UCSD-AML1 (cell line): Measurements from ENCODE around the gene GYPE.
"Not testable (repeated sequence)": the region's sequence is repeated elsewhere in the genome, so short reads cannot be mapped to it uniquely, and the experiment has no call there.

ENCODE experiments used
- DNase-seq: peaks from one replicate; lab custom pipeline; 2025; ENCODE audit not compliant: unreplicated experiment; lab: John Stamatoyannopoulos, UW

GYPE gene

DNA sequence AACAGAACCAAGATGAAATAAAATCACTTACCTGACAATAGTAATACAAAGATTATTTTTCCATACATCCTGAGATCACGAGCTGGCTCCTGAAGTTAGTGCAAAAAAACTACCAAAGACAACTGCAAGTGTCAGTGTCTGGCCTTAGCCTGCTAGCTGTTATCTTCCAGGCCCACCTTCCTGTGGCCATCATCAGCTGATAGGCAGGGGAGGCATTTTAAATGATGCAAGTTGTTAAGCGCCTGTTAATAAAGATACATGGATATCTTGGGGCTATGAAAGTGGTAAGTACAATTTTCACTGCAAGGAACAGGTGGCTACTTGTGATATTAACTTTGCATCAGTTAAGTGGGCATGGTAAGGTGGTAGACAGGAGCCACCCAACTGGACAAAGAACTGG lies at the start of gene GYPE:
TSS of gene GYPE (minus strand) at position 120 of the 400 bp plus-strand sequence. CDS start at position 68, 52 bp downstream.
- DNase-seq: not testable (repeated sequence)

DNA sequence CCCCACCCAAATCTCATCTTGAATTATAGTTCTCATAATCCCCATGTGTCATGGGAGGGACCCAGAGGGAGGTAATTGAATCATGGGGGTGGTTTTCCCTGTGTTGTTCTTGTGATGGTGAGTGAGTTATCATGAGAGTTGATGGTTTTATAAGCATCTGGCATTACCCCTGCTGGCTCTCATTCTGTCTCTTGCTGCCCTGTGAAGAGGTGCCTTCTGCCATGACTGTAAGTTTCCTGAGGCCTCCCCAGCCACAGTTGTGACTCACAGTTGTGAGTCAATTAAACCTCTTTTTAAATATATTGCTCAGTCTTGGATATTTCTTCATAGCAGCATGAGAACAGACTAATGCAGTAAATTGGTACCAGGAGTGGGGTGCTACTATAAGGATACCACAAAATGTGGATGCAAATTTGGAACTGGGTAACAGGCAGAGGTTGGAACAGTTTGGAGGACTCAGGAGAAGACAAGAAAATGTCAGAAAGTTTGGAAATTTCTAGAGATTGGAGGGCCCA lies 46.2 kb upstream of the GYPE start:
- DNase-seq: not testable (repeated sequence)

DNA sequence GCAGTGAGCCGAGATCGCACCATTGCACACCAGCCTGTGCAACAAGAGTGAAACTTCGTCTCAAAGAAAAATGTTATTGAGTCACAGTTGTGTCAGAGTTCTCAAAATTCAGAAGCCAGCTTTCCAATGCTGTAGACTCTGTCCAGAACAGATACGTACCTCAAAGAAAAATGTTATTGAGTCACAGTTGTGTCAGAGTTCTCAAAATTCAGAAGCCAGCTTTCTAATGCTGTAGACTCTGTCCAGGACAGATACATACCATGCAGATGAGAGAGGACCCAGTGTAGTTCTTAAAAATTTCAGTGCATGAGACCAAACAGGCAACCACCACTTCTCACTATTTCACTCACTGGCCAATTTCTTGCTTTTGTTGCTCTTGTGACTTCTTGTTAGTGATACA lies 45.6 kb upstream of the GYPE start:
- not testable (repeated sequence) for DNase-seq

DNA sequence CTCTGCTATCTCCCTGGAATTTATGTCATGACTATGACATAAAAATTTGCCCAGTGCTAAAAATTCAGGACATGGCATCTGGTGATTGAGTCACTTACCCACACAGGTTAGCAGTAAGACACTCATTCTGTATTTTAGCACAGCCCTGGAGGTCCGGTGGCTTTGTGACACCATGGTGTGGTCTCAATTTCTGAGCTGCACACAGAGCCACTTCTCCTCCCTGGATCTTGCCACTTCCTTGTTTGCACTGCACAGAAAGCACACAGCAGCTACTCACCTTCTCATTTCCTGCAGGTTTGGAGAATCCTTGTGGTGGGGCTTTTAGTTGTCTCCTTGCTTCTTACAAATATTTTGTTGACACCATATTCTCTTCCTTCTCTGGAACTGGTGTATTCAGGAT lies 44.8 kb upstream of the GYPE start:
- not testable (repeated sequence) for DNase-seq

DNA sequence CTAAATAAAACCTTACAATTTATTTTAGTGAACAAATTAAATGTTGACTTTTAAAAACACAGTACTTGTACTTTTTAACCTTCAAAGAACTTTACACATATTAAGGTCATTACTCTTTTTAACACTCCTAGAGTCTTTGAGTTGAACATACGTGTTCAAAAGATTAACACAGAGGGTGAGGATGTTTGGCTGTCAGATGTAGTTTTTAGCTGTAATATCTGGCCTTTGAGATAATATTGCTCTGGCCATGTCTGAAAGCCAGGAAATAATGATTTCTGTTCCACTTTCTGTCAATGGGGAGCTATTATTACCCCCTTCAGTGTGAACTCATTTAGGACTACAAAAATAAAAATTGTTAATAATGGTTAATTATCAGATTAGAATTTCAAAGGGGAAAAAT lies 42.1 kb upstream of the GYPE start:
- DNase-seq: not testable (repeated sequence)

DNA sequence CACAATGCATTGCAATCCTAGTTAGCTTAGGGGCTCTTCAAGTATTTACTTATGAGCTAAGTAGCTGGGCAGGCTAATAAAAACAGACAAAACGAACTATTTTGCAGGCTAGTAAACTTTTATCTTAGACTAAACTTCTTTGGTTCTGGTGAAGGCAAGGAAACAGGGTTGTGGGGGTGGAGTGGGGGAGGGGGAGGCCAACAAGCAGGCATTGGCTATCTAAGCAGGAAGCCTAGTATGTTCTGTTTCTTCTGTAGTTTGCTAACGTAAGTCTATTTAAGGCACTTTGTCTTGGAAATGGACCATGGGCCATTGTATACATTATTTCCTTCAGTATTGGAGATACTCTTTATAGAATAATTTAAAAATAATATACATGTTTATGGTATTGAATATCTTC lies 35.3 kb upstream of the GYPE start:
- not testable (repeated sequence) for DNase-seq

DNA sequence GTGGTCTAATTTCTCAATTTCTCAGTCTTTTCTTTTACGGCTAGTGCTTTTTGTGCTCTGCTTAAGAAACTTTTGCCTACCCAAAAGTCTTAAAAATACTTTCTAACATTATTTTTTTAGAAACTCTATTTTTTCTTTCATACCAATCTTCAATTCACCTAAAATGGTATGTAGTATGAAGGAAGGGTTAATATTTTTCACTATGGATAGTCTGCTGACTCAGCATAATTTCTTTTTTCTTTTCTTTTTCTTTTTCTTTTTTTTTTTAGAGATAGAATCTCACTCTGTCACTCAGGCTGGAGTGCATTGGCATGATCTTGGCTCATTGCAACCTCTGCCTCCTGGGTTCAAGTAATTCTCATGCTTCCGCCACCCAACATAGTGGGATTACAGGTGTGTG lies 34.2 kb upstream of the GYPE start:
- DNase-seq: no peak

DNA sequence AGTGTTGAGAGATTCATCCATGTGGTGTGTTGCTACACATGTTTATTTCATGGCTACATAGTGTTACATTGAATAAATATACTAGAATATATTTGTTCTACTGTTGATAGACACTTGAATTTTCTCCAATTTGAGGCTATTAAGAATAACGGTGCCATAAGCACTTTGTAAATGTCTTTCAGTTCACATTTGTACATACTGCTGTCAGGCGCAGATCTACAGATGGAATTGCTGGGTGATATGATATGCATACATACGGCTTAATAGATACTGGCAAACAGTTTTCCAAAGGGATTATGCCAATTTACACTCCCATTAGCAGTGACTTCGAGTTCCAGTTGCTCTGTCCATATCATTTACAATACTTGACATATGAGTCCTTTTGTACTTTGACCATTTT lies 33.5 kb upstream of the GYPE start:
- DNase-seq: not testable (repeated sequence)

DNA sequence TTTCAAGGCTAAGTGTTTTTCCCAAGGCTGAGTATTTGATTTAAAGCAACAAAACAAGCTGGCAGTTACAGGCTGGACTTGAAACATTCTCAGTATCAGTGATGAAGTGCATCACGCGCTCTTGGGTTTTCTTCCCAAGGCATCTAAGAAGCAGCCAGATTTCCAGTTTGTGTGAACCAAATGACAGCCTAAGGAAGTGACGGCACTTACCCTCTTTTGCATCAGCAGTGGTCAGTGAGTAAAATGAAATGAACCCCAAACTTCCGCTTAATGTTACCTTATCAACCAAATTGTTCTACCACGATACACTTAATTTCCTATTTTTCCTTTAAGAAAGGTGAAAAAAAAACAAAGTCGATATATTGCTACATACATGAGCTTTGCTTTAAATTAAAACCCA lies 15.8 kb upstream of the GYPE start:
- DNase-seq: no peak

DNA sequence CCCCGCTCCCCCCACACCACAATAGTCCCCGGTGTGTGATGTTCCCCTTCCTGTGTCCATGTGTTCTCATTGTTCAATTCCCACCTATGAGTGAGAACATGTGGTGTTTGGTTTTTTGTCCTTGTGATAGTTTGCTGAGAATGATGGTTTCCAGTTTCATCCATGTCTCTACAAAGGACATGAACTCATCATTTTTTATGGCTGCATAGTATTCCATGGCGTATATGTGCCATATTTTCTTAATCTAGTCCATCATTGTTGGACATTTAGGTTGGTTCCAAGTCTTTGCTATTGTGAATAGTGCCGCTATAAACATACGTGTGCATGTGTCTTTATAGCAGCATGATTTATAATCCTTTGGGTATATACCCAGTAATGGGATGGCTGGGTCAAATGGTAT lies 11.1 kb upstream of the GYPE start:
- not testable (repeated sequence) for DNase-seq

DNA sequence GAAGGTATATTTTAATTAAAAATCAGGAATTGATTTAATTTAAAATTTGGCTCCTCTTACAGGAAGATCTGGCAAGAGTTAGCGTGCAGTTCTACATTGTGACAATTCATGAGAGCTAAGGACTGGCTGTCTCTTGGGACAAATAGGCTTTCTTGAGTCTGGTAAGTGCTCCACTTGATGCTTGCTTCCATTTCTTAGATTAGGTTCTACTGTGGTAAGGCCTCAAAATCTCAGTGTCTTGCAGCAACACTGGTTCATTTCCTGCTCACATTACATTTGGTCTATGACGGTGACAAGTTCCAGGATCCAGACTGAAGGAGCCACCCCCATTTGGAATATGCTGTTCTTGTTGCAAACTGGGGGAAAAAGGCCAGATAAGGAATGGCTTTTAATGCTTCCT lies 7.1 kb upstream of the GYPE start:
- not testable (repeated sequence) for DNase-seq

DNA sequence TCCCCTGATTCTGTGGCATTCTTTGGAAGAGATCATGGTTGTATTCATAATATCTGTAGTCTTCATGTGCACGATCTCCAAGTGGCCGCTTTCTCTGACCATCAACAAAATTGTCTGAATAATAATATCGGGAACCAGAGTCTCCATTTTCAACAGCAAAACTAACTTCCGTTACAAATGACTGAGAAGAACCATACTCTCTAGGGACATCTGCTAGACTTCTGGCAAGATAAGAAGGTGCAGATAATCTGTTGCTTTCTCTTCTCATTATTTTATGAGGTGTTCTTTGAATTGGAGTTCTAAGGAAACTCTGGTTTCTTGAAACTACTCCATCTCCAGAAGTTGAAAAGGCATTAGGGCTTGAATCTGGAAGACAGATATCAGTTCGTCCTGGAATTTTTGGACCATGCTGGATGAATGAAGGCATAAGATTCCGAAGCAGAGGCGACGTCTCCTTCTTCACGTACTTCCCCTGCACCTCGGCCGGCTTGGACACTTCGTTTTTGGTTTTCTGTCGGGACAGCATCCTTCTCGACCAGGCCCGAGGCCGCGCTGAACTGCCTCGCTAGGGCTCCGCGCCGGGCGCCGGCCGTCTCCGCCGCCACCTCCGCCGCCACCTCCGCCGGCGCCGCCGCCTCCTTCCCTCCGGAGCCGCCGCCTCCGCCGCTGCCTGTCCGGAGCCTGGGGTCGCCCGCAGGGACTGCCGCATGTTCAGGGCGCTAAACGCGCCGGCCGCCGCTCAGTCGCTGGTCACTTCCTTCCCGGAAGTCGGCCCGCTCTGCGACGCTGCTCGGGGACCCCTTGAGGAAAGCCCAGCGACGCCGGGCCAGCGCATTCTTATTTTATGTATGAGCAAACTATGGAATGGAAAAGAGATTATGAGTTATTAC lies 6.4 kb upstream of the GYPE start:
- not testable (repeated sequence) for DNase-seq

DNA sequence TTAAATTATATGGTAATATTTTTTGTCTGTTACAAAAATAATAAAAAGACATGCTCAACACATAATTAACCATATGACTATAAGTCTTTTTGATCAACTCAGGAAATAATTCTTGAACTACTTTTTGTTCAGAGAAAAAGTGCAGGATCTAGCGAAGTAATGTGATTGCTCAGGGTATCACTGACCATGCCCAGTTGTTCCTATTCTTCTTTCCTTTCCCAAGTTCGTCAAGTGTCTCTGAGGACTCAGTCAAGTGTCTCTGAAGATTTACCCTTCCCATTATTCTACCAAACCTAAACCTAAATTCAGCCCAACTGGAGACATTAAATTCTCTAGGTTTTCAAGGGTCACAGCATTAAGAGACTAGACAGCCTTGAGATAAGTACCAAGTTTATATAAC lies 5.5 kb upstream of the GYPE start:
- DNase-seq: not testable (repeated sequence)

DNA sequence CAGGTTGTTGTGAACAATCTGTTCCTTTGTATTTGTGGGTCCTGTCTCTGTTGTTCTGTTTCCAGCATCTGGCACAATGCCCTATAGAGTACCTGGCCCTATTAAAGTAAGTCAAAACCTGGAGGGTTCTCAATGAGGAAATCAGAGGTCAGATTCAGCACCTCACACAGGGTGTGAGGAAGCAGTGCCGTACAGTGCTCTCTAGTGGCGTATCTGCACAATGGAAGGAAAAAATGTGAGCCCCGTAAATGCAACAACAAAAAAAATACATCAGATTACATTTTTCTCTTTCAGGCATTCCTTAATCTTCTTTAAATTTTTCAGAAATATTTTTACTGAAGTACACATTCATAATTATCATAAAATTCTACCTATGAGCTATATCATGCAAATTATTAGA lies 2.5 kb upstream of the GYPE start:
- DNase-seq: not testable (repeated sequence)

DNA sequence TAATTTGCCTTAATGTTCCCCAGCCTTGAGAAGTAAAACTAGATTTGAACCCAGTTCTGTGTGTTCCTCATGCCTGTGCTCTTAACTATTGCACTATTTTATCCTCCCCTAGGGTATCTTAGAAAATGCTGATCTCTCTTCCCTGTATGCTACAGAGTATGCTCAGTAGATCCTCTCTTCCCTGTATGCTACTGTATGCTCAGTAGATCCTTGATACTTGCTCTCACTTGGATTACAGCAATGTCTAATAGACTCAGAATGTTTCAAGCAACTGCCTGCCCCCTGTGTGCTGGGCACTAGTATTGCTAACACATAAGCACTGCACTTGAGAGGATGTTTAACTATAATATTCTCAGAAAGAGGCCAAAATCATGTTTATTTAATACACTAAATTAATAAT lies 928 bp downstream of the GYPE start:
- DNase-seq: not testable (repeated sequence)

DNA sequence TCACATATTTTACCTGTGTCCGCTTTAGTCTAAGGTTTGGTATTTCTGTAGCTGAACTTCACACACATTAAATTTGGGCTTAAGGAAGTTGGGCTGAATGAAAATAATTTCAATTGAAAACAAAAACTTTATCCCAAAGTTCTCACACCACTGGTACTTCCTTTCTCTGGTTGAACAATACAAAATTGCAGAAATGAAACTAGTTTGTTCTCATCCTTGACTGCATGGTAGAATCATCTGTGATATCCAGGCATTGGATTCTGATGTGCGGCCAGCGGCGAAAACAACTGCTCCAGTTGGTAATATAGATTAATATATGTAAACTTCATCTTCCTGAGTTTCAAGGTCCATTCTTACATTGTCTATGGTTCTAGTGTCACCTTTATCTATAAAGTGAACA lies 15.0 kb downstream of the GYPE start:
- DNase-seq: not testable (repeated sequence)

DNA sequence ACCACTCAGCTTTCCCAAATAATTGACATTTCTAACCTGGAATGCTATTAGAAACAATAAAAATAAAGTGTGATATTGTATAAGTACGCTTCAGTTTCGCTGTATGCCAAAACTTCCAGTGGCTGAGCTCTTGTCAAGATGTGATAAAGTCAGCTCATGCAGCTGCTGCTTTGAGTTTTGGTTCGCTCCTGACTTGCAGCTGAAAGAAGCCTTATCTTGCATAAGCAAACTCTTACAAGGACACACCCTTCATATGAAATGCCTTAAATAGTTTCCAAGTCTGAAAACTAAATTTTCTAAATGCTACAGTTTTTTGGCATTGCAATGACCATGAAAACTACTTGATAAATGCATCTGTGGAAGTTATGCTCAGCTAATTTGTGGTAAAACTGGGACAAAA lies 17.2 kb downstream of the GYPE start:
- DNase-seq: not testable (repeated sequence)

DNA sequence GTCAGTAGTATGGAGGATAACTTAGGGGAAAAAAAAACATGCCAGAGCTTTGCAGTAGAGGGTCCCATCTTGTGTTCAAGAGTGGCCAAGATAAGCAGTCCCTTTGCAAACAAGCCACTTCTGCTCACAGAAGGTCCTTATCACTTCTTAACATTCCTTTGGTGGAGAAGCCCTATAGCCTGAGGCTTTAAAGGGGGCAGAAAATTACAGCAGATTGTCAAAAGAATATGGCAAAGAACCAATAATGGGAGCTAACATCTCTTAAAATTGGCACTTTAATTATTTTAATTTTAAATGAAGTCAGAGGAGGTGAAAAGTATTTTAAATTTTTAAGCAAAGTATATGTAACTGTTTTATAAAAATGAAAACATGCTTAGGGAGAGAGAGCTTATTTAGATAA lies 20.4 kb downstream of the GYPE start:
- DNase-seq: not testable (repeated sequence)

DNA sequence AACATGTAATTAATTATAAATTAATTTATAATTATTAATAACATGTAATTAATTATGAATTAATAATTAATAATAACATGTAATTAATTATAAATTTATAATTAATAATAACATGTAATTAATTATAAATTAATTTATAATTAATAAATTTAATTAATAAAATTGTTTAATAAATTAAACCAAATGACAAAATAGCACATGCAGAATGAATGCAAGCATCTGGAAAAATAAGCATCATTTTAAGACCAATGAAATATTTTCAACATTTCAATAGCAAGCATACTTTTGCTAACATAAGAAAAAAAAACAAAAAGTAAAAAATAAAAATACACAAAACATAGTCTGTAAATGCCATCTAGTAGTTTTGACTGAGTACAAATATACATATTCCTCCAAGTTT lies 21.8 kb downstream of the GYPE start:
- DNase-seq: no peak

DNA sequence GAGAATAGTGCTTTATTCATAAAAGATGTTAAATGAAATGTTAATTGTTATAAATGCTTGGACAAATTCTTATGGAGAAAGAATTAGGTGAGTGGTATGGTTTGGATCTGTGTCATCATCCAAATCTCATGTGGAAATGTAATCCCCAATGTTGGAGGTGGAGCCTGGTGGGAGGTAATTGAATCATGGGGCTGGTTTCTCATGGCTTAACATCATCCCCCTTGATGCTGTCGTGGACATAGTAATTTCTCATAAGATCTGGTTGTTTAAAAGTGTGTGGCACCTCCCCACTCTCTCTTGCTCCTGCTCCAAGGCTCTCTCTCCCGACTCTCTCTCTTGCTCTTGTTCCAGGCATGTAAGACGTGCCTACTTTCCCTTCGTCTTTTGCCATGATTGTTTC lies 22.5 kb downstream of the GYPE start:
- DNase-seq: no peak

DNA sequence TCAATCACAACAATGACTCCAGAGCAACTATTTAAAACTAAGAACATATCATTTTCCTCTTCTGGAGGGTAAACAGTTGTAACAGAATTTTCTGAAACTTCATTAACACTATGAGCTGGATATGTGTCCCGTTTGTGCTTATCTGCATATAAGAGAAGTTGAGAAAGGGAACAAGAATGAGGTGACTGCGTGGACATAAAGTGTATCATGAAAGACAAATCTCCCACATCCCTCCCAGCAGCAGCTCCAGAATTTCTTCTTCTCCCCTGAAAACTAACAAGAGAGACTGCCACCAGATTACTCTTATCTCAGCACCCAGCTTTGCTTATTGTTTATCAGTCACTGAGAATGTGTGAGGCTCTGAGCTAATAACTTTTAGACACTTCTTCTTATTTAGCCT lies 25.8 kb downstream of the GYPE start:
- DNase-seq: not testable (repeated sequence)

DNA sequence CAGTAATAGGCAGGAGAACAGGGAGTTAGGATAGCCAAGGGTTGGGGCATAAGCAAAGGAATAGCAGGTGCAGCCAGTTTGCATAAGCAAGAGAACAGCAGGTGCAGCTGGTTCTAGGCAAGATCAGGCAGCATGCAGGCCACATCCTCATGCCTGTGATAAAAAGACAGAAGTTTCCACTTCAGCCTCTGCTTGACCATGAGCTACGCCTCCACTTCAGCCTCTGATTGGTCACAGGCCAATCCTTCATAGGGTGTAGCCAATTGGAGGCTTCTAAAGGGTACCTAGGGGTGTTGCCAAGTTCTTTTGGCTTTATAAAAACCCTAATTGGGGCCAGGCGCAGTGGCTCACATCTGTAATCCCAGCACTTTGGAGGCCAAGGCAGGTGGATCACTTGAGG lies 30.0 kb downstream of the GYPE start:
- DNase-seq: not testable (repeated sequence)
